ENCODE results near the gene ARHGAP18. TPM values are rescaled to one million over a fixed set of nuclear protein-coding genes. Genes with fewer than 3 reads are reported as not detected.
A peak's percentile ranks its signal among the peaks of the same experiment; 100 is the strongest.

Gene ARHGAP18
- total RNA-seq, 6 experiments from 2014 or later, result 2.2 to 8.0 (median 2.9) TPM

DNA sequence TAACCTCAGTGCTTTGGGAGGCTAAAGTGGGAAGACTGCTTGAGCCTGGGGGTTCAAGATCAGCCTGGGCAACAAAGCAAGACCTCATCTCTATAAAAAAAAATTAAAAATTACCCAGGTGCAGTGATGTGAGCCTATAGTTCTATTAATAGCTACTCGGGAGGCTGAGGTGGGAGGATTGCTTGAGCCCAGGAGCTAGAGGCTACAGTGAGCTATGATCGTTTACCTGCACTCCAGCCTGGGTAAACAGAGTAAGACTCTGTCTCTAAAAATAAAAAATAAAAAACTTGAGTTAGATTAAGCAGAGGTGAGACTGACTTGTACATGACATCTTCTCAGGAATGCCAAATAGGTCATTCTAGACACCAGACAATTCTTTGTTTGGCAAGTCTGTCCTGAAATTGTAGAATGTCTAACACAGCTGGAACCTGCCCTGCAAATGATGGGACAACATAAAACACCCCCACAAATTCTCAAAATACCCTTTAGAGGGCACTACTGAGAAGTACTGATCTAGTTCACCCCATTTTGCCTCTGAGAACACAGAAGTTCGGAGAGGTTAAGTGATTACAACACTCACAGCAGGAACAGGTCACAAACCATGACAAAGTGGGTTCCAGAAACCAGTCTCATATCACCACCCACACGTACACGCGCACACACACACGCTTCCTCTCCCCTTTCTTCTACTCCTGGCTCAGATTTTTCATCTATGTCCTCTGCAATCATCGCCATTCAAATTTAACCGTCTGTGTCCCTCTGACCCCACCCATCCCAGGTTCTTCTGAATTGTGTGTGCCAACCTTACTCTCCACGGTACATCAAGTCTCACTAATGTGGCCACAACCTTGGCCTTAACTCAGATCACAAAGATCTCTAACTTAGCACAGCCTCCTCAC is 38.3 kb downstream of the ARHGAP18 start:
- H3K4me3 ChIP-seq, result no peak overlapping the region
- 69% methylated on average over 9 of the region's 10 CpGs for WGBS (ENCODE audit: insufficient coverage, low coverage, low lambda C conversion rate, missing lambda C conversion rate)
- no peaks in the 10 kb centered on the region for H3K9me3 ChIP-seq
- H3K36me3 ChIP-seq, result no peaks in the 10 kb centered on the region
- H3K27ac ChIP-seq, result peak overlapping the region in 1 of 3 donors; percentile 62
- intact Hi-C loops (cut with DNase I), result no loop called here
- TF ChIP-seq, protein P1, sequence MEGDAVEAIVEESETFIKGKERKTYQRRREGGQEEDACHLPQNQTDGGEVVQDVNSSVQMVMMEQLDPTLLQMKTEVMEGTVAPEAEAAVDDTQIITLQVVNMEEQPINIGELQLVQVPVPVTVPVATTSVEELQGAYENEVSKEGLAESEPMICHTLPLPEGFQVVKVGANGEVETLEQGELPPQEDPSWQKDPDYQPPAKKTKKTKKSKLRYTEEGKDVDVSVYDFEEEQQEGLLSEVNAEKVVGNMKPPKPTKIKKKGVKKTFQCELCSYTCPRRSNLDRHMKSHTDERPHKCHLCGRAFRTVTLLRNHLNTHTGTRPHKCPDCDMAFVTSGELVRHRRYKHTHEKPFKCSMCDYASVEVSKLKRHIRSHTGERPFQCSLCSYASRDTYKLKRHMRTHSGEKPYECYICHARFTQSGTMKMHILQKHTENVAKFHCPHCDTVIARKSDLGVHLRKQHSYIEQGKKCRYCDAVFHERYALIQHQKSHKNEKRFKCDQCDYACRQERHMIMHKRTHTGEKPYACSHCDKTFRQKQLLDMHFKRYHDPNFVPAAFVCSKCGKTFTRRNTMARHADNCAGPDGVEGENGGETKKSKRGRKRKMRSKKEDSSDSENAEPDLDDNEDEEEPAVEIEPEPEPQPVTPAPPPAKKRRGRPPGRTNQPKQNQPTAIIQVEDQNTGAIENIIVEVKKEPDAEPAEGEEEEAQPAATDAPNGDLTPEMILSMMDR (IDR thresholded peaks at IDR 0.05), result peak in 3 of 4 donors; percentile 11 to 35 (median 32)
- TF ChIP-seq POLR2A (IDR thresholded peaks at IDR 0.05), result no peak
- H3K27me3 ChIP-seq, result no peaks in the 10 kb centered on the region
- peaks cover 0 to 6% (median 0%) of the 10 kb centered on the region in 4 donors for H3K4me1 ChIP-seq
- DNase-seq (no peak), ATAC-seq (peak; percentile 72 to 91 (median 74))

DNA sequence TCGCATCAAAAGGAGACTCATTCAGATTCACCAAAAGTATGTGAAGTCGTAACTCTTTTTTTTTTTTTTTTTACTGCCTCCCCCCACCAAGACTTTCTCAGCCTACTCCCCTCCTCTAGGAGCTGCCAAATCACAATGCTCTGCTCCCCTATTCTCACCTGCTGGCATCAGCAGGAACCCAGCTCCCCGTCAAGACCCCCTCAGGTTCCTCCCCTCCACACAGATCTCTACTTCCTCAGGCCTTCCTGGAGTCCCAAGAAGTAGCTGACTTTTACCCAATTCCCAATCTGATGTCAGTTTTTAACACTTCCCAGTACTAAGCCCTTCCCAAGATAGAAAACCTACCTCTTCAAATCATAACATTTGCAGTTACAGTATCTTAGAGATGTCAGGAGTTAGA is 39.3 kb downstream of the ARHGAP18 start:
- ATAC-seq, result no peak
- H3K36me3 ChIP-seq, result no peaks in the 10 kb centered on the region
- H3K9me3 ChIP-seq, result no peaks in the 10 kb centered on the region
- no peaks in the 10 kb centered on the region for H3K27me3 ChIP-seq
- 78% methylated on average over 3 of the region's 3 CpGs for WGBS (ENCODE audit: insufficient coverage, low coverage, low lambda C conversion rate, missing lambda C conversion rate)
- intact Hi-C loops (cut with DNase I), result no loop called here
- peaks cover 0 to 12% (median 0%) of the 10 kb centered on the region in 4 donors for H3K4me1 ChIP-seq
- no peak overlapping the region for H3K27ac ChIP-seq
- DNase-seq, result no peak
- no peak overlapping the region for H3K4me3 ChIP-seq
- TF ChIP-seq POLR2A (IDR thresholded peaks at IDR 0.05), result no peak
- TF ChIP-seq, protein P1 (IDR thresholded peaks at IDR 0.05), result no peak

DNA sequence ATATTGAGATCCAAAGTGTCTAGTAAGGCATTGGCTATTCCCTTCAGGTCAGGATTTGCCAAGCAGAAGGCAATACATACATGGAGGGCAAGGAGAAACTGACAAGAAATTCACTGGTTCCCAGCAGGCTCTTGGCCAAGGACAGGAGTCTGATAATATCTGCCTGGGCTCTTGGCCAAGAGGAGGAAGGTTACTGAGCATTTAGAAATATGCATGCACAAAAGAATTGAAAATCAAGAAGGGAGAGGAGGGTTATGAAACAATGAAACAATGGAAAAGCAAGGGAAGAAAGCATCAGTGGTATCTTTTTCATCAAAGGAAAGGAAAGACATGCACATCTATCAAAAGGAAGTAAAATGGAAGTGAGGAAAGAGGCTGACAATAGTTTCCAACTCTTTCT is 42.4 kb downstream of the ARHGAP18 start:
- no peaks in the 10 kb centered on the region for H3K27me3 ChIP-seq
- H3K27ac ChIP-seq, result no peak overlapping the region
- TF ChIP-seq POLR2A (IDR thresholded peaks at IDR 0.05), result no peak
- TF ChIP-seq, protein P1 (IDR thresholded peaks at IDR 0.05), result no peak
- ATAC-seq (peak; percentile 16 to 34 (median 18)), DNase-seq (no peak)
- peaks cover 0 to 20% (median 0%) of the 10 kb centered on the region in 4 donors for H3K4me1 ChIP-seq
- H3K9me3 ChIP-seq, result no peaks in the 10 kb centered on the region
- intact Hi-C loops (cut with DNase I), result no loop called here
- H3K4me3 ChIP-seq, result no peak overlapping the region
- H3K36me3 ChIP-seq, result no peaks in the 10 kb centered on the region

DNA sequence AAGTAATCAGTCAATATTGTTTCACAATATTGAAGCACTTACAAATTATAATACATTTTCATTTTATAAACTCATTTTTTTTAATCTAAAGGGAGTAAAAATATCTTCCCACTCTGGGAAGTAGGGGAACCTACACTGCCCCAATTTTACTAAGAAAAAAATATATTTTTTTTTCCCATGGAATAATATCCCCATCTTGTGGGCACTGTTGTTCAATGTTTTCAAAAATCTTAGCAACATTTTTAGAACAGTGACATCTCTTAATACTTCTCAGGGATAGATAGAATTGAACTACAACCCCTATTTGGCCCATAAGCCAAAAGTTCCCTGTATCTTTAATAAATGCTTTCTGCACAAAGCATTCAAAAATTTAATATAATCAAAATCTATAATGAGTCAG is 42.9 kb downstream of the ARHGAP18 start:
- no peaks in the 10 kb centered on the region for H3K27me3 ChIP-seq
- ATAC-seq (no peak), DNase-seq (no peak)
- intact Hi-C loops (cut with DNase I), result no loop called here
- H3K9me3 ChIP-seq, result no peaks in the 10 kb centered on the region
- TF ChIP-seq, protein P1 (IDR thresholded peaks at IDR 0.05), result no peak
- H3K27ac ChIP-seq, result no peak overlapping the region
- H3K36me3 ChIP-seq, result no peaks in the 10 kb centered on the region
- H3K4me3 ChIP-seq, result no peak overlapping the region
- peaks cover 0 to 20% (median 0%) of the 10 kb centered on the region in 4 donors for H3K4me1 ChIP-seq
